ENCODE results near the gene DNM3.

Gene DNM3

GRCh38 chr1:172145656-172146055 is 304.4 kb downstream of the DNM3 start:
- peaks cover 49% of the 10 kb centered on the region for H3K4me1 Mint-ChIP-seq
- no peaks in the 10 kb centered on the region for H3K9me3 Mint-ChIP-seq
- peak overlapping the region; percentile 19 for H3K4me3 Mint-ChIP-seq
- no peaks in the 10 kb centered on the region for H3K27me3 Mint-ChIP-seq (ENCODE audit: low read depth, poor library complexity)
- no peaks in the 10 kb centered on the region for H3K36me3 Mint-ChIP-seq (ENCODE audit: low read depth)
- TF ChIP-seq CTCF (IDR thresholded peaks at IDR 0.05): no peak
- peak overlapping the region; percentile 98 for H3K27ac Mint-ChIP-seq
- DNase-seq: no peak

GRCh38 chr1:172146141-172146850 is 305.0 kb downstream of the DNM3 start:
- Mint-ChIP-seq H3K27ac (peak overlapping the region; percentile 43), H3K9me3 (no peaks in the 10 kb centered on the region), H3K27me3 (ENCODE audit: low read depth, poor library complexity) (no peaks in the 10 kb centered on the region), H3K36me3 (ENCODE audit: low read depth) (no peaks in the 10 kb centered on the region), H3K4me1 (peaks cover 46% of the 10 kb centered on the region), H3K4me3 (no peak overlapping the region)
- no peak for TF ChIP-seq CTCF (IDR thresholded peaks at IDR 0.05)
- no peak for DNase-seq

GRCh38 chr1:172147541-172147940 is 306.2 kb downstream of the DNM3 start:
- H3K27me3 Mint-ChIP-seq (ENCODE audit: low read depth, poor library complexity): no peaks in the 10 kb centered on the region
- H3K9me3 Mint-ChIP-seq: no peaks in the 10 kb centered on the region
- H3K36me3 Mint-ChIP-seq (ENCODE audit: low read depth): no peaks in the 10 kb centered on the region
- TF ChIP-seq CTCF (IDR thresholded peaks at IDR 0.05): no peak
- H3K27ac Mint-ChIP-seq: no peak overlapping the region
- peaks cover 39% of the 10 kb centered on the region for H3K4me1 Mint-ChIP-seq
- H3K4me3 Mint-ChIP-seq: no peak overlapping the region
- no peak for DNase-seq

- Mint-ChIP-seq H3K4me1 (peaks cover 35% of the 10 kb centered on the region), H3K9me3 (no peaks in the 10 kb centered on the region), H3K4me3 (no peak overlapping the region), H3K27me3 (ENCODE audit: low read depth, poor library complexity) (no peaks in the 10 kb centered on the region), H3K36me3 (ENCODE audit: low read depth) (no peaks in the 10 kb centered on the region), H3K27ac (no peak overlapping the region)
- TF ChIP-seq CTCF (IDR thresholded peaks at IDR 0.05): no peak
- DNase-seq: no peak
Measured at GRCh38 chr1:172148213-172148612, 306.9 kb downstream of the DNM3 start.

GRCh38 chr1:172148707-172149106 is 307.4 kb downstream of the DNM3 start:
- H3K4me3 Mint-ChIP-seq: no peak overlapping the region
- H3K36me3 Mint-ChIP-seq (ENCODE audit: low read depth): no peaks in the 10 kb centered on the region
- H3K4me1 Mint-ChIP-seq: peaks cover 30% of the 10 kb centered on the region
- DNase-seq: no peak
- H3K27ac Mint-ChIP-seq: no peak overlapping the region
- no peak for TF ChIP-seq CTCF (IDR thresholded peaks at IDR 0.05)
- no peaks in the 10 kb centered on the region for H3K27me3 Mint-ChIP-seq (ENCODE audit: low read depth, poor library complexity)
- no peaks in the 10 kb centered on the region for H3K9me3 Mint-ChIP-seq

- Mint-ChIP-seq H3K27ac (no peak overlapping the region), H3K36me3 (ENCODE audit: low read depth) (no peaks in the 10 kb centered on the region), H3K4me3 (no peak overlapping the region), H3K9me3 (no peaks in the 10 kb centered on the region), H3K27me3 (ENCODE audit: low read depth, poor library complexity) (no peaks in the 10 kb centered on the region), H3K4me1 (peaks cover 23% of the 10 kb centered on the region)
- no peak for TF ChIP-seq CTCF (IDR thresholded peaks at IDR 0.05)
- DNase-seq: no peak
Measured at GRCh38 chr1:172149346-172149745, 308.0 kb downstream of the DNM3 start.
